Keratinocyte (primary cell): ENCODE results near the gene GRAMD2A. TPM values are rescaled to one million over a fixed set of nuclear protein-coding genes. Genes with fewer than 3 reads are reported as not detected.

Source experiments
- DNase-seq: peaks from one replicate; pipeline ENCODE4 v3.0.0-alpha.2; 2011; ENCODE audit warnings: low read depth, missing footprints, low spot score
- FAIRE-seq: peaks from 2 replicates; lab custom pipeline; 2011; peaks lifted over from hg19 to GRCh38; lab: Jason Lieb, UNC
- H2AFZ ChIP-seq: 2 replicates; pipeline ENCODE4 v1.6.0; 2012; ENCODE audit warnings: low read length, control low read depth, inconsistent platforms; ENCODE audit not compliant: control insufficient read depth
- H3K27ac ChIP-seq: 2 replicates; pipeline ENCODE4 v1.5.1; 2011; ENCODE audit warnings: low read length; ENCODE audit not compliant: control insufficient read depth, insufficient read depth
- H3K27me3 ChIP-seq: 3 replicates; pipeline ENCODE4 v1.6.0; 2011; ENCODE audit warnings: low read length; ENCODE audit not compliant: control insufficient read depth, insufficient read depth; ENCODE audit errors: extremely low read depth
- H3K36me3 ChIP-seq, 2 experiments: 2 replicates in 1 of 2; 3 replicates in 1 of 2; pipeline ENCODE4 v1.5.1; 2011; ENCODE audit warnings: low read length in 2 of 2, mild to moderate bottlenecking in 1 of 2; ENCODE audit not compliant: control insufficient read depth in 2 of 2, insufficient read depth in 2 of 2; ENCODE audit errors: extremely low read depth in 1 of 2
- H3K4me1 ChIP-seq: 3 replicates; pipeline ENCODE4 v1.5.1; 2011; ENCODE audit warnings: low read length; ENCODE audit not compliant: control insufficient read depth, insufficient read depth; ENCODE audit errors: extremely low read depth
- H3K4me2 ChIP-seq: 3 replicates; pipeline ENCODE4 v1.6.0; 2011; ENCODE audit warnings: low read depth, low read length; ENCODE audit not compliant: control insufficient read depth, insufficient read depth; ENCODE audit errors: extremely low read depth
- H3K4me3 ChIP-seq, 3 experiments: fragments of 200-600 bp in 1 of 3; sonication (generic) in 1 of 3; 2 replicates in 2 of 3; 3 replicates in 1 of 3; pipeline ENCODE4 v1.5.1; 2011 to 2016; ENCODE audit warnings: low read length in 3 of 3, mild to moderate bottlenecking in 3 of 3, control low read depth in 2 of 3, inconsistent platforms in 1 of 3, low read depth in 1 of 3, mixed read lengths in 1 of 3, mixed run types in 1 of 3, moderate library complexity in 1 of 3; ENCODE audit not compliant: control insufficient read depth in 2 of 3, insufficient read depth in 2 of 3; ENCODE audit errors: extremely low read depth in 1 of 3
- H3K79me2 ChIP-seq: 2 replicates; pipeline ENCODE4 v1.6.0; 2012; ENCODE audit warnings: low read length; ENCODE audit not compliant: control insufficient read depth, insufficient read depth
- H3K9ac ChIP-seq: 3 replicates; pipeline ENCODE4 v1.6.0; 2011; ENCODE audit warnings: low read length; ENCODE audit not compliant: control insufficient read depth, insufficient read depth; ENCODE audit errors: extremely low read depth
- H3K9me1 ChIP-seq: 3 replicates; pipeline ENCODE4 v1.6.0; 2011; ENCODE audit warnings: low read length; ENCODE audit not compliant: control insufficient read depth, insufficient read depth; ENCODE audit errors: extremely low read depth
- H3K9me3 ChIP-seq: 2 replicates; pipeline ENCODE4 v1.5.1; 2012; ENCODE audit warnings: low read depth, low read length; ENCODE audit not compliant: control insufficient read depth
- H4K20me1 ChIP-seq: 3 replicates; pipeline ENCODE4 v1.6.0; 2011; ENCODE audit warnings: low read length; ENCODE audit not compliant: control insufficient read depth, insufficient read depth; ENCODE audit errors: extremely low read depth
- EZH2 ChIP-seq: IDR thresholded peaks from one replicate; pipeline ENCODE4 v1.6.1; 2012; ENCODE audit warnings: inconsistent platforms, mild to moderate bottlenecking, low read length, moderate library complexity
- dilution Hi-C: fragments of 300-500 bp; cut with MboI; formaldehyde crosslinking; loops from one replicate; pipeline ENCODE4 v1.7.0; 2020; ENCODE audit warnings: low sequenced_read_pairs; ENCODE audit not compliant: extremely low pct_ligation_motif_present
- polyA plus RNA-seq, 5 experiments: library from polyadenylated mRNA; depleted of rRNA in 3 of 5; stranded (reverse) in 3 of 5; stranded (forward) in 1 of 5; unstranded in 1 of 5; fragments of >200 nt; gene quantifications; 1 replicate in 1 of 5; 2 replicates in 3 of 5; 3 replicates in 1 of 5; pipeline versions ENCODE4 v1.2.1 to v1.2.3, GENCODE V29; 2011 to 2012; ENCODE audit warnings: missing spikeins in 2 of 5, low read depth in 1 of 5, low replicate concordance in 1 of 5
- TF ChIP-seq, protein P1 (sequence below), 3 experiments: IDR thresholded peaks in 1 of 3; conservative IDR thresholded peaks in 1 of 3; optimal IDR thresholded peaks in 1 of 3; 2 replicates in 2 of 3; 3 replicates in 1 of 3; pipeline versions ENCODE3 to v1.5.1; 2011; ENCODE audit warnings: low read length in 3 of 3, mild to moderate bottlenecking in 3 of 3, moderate library complexity in 2 of 3, control low read depth in 1 of 3, inconsistent platforms in 1 of 3; ENCODE audit not compliant: insufficient read depth in 2 of 3; ENCODE audit errors: extremely low read depth in 1 of 3

GRAMD2A gene
- polyA plus RNA-seq, 1 donor (not counting 4 experiments of a cell fraction or from before 2014, with no cell fraction given) = 5.7 TPM

DNA sequence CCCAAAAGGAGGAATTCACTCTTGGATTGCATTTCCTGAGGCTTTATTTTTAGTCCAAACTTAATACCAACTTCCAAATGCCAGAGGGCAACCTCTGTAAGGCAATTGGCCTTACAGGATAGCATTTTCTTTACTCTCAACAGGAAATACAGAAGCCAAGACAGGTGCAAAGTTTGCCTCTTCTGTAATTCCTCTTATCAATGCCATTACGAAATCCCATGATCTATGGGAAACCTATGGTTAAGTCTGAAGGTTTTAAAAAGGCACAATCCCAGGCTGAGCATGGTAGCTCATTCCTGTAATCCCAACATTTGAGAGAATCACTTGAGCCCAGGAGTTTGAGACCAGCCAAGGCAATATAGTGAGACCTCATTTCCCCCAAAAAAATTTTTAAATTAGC lies 18.5 kb upstream of the GRAMD2A start:
- Histone ChIP-seq H3K4me1 (peaks cover 3% of the 10 kb centered on the region), H3K36me3 (peaks cover 50 to 75% of the 10 kb centered on the region in 2 experiments), H3K9me3 (no peaks in the 10 kb centered on the region), H3K27ac (no peak overlapping the region), H4K20me1 (peaks cover 48% of the 10 kb centered on the region), H3K9ac (no peak overlapping the region), H3K27me3 (no peaks in the 10 kb centered on the region), H3K4me3 (no peak overlapping the region), H3K4me2 (no peak overlapping the region), H3K79me2 (peaks cover 82% of the 10 kb centered on the region), H3K9me1 (no peaks in the 10 kb centered on the region), H2AFZ (no peak overlapping the region)
- DNase-seq (no peak), FAIRE-seq (no peak)
- TF ChIP-seq, protein P1, sequence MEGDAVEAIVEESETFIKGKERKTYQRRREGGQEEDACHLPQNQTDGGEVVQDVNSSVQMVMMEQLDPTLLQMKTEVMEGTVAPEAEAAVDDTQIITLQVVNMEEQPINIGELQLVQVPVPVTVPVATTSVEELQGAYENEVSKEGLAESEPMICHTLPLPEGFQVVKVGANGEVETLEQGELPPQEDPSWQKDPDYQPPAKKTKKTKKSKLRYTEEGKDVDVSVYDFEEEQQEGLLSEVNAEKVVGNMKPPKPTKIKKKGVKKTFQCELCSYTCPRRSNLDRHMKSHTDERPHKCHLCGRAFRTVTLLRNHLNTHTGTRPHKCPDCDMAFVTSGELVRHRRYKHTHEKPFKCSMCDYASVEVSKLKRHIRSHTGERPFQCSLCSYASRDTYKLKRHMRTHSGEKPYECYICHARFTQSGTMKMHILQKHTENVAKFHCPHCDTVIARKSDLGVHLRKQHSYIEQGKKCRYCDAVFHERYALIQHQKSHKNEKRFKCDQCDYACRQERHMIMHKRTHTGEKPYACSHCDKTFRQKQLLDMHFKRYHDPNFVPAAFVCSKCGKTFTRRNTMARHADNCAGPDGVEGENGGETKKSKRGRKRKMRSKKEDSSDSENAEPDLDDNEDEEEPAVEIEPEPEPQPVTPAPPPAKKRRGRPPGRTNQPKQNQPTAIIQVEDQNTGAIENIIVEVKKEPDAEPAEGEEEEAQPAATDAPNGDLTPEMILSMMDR (optimal IDR thresholded peaks at IDR 0.05 in 1 of 3, IDR thresholded peaks at IDR 0.05 in 1 of 3, conservative IDR thresholded peaks at IDR 0.05 in 1 of 3; ENCODE audit: extremely low read depth in 1 of 3, insufficient read depth in 2 of 3, low read length in 3 of 3) = no peak
- no peak for TF ChIP-seq EZH2
- dilution Hi-C loops = no loop called here

DNA sequence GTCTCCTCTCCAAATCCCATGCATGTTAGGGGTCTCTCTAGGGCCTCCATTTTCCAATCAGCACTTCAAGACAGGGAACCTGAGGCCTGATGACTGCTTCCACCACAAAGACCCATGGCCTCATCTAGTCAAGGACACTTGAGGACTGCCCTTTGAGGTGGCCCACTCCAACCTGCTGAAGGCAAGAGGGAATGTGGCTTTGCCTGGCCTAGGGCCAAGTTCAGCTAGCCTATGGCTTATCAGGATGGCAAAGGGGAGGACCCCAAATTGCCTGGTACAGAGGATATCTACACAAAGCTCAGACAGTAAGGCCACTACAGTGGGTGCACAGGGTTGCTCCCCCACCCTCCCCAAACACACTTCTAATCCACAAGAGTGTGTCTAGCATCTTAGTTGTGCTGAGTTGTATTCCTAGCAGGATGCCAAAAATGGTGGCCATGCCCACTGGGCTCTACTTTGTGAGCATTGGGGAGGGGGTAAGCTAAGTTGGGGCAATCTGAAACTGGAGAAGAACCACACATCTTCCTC lies 10.0 kb upstream of the GRAMD2A start:
- Histone ChIP-seq H3K27ac (no peak overlapping the region), H3K4me1 (peaks cover 42% of the 10 kb centered on the region), H3K9ac (no peak overlapping the region), H3K36me3 (peaks cover 64 to 87% of the 10 kb centered on the region in 2 experiments), H3K9me1 (peaks cover 2% of the 10 kb centered on the region), H3K27me3 (no peaks in the 10 kb centered on the region), H4K20me1 (peaks cover 48% of the 10 kb centered on the region), H3K9me3 (no peaks in the 10 kb centered on the region), H3K4me3 (no peak overlapping the region), H3K79me2 (peaks cover 40% of the 10 kb centered on the region), H3K4me2 (no peak overlapping the region), H2AFZ (no peak overlapping the region)
- DNase-seq = no peak
- dilution Hi-C loops = no loop called here
- FAIRE-seq = no peak
- TF ChIP-seq, protein P1 (optimal IDR thresholded peaks at IDR 0.05 in 1 of 3, IDR thresholded peaks at IDR 0.05 in 1 of 3, conservative IDR thresholded peaks at IDR 0.05 in 1 of 3; ENCODE audit: extremely low read depth in 1 of 3, insufficient read depth in 2 of 3, low read length in 3 of 3) = no peak
- no peak for TF ChIP-seq EZH2
